Lower lobe of right lung (tissue), 2 donors: ENCODE measurements around the gene SKOR2. TPM values are rescaled to one million over a fixed set of nuclear protein-coding genes. Genes with fewer than 3 reads are reported as not detected.

Experiments used
- ATAC-seq, 2 donors: fragments of 200-7000 bp; cut with Tn5 transposase; one replicate each; pipeline ENCODE4 v1.9.1; 2020 to 2022; ENCODE audit warnings: mild to moderate bottlenecking in 2 of 2, moderate library complexity in 2 of 2
- DNase-seq: peaks from one replicate; pipeline ENCODE4 v3.0.0-alpha.2; 2020
- H3K27ac ChIP-seq: fragments of 200-600 bp; one replicate; pipeline ENCODE4 v1.8.0; 2022
- H3K27me3 ChIP-seq: fragments of 200-600 bp; one replicate; pipeline ENCODE4 v1.8.0; 2022; ENCODE audit warnings: low read depth
- H3K36me3 ChIP-seq: fragments of 200-600 bp; one replicate; pipeline ENCODE4 v1.8.0; 2022; ENCODE audit warnings: mild to moderate bottlenecking
- H3K4me1 ChIP-seq: fragments of 200-600 bp; one replicate; pipeline ENCODE4 v1.8.0; 2022
- H3K4me3 ChIP-seq: fragments of 200-600 bp; one replicate; pipeline ENCODE4 v1.8.0; 2022; ENCODE audit warnings: mild to moderate bottlenecking
- H3K9me3 ChIP-seq: fragments of 200-600 bp; one replicate; pipeline ENCODE4 v1.8.0; 2022
- CTCF ChIP-seq: fragments of 200-600 bp; IDR thresholded peaks from one replicate; pipeline ENCODE4 v1.8.0; 2022; ENCODE audit warnings: antibody characterized with exemption, mild to moderate bottlenecking
- intact Hi-C: fragments of 100-400 bp; cut with DNase I; formaldehyde crosslinking; loops from one replicate; pipeline ENCODE4 v1.11.0; 2022
- total RNA-seq: library from RNA; stranded (reverse); fragmentation: NEBNext Ultra II Directional; extraction: Animal tissue kit (Norgen Biotek cat#: 25700); gene quantifications from one replicate; pipeline ENCODE4 v1.2.1, GENCODE V29; 2021
- donor health status: DM: no; HTN: yes; CAD: no; lungs with severe emphysema.

Gene SKOR2
- total RNA-seq, 1 donor from 2014 or later: not detected

GRCh38 chr18:47248115-47248603, 3.3 kb downstream of the SKOR2 start:
- Histone ChIP-seq H3K27me3 (peaks cover 92% of the 10 kb centered on the region), H3K4me1 (no peaks in the 10 kb centered on the region), H3K27ac (no peak overlapping the region), H3K9me3 (no peaks in the 10 kb centered on the region), H3K36me3 (no peaks in the 10 kb centered on the region), H3K4me3 (no peak overlapping the region)
- DNase-seq (no peak), ATAC-seq (no peak)
- TF ChIP-seq CTCF: no peak
- intact Hi-C loops: no loop called here

GRCh38 chr18:47247416-47248114, 3.9 kb downstream of the SKOR2 start:
- H3K4me3 ChIP-seq: no peak overlapping the region
- DNase-seq (no peak), ATAC-seq (peak in 1 of 2 donors; percentile 23)
- H3K36me3 ChIP-seq: no peaks in the 10 kb centered on the region
- H3K4me1 ChIP-seq: no peaks in the 10 kb centered on the region
- no peaks in the 10 kb centered on the region for H3K9me3 ChIP-seq
- H3K27me3 ChIP-seq: peaks cover 89% of the 10 kb centered on the region
- intact Hi-C loops: no loop called here
- TF ChIP-seq CTCF: no peak
- H3K27ac ChIP-seq: no peak overlapping the region

- no peak for DNase-seq
- no peaks in the 10 kb centered on the region for H3K36me3 ChIP-seq
- no peaks in the 10 kb centered on the region for H3K9me3 ChIP-seq
- peaks cover 84% of the 10 kb centered on the region for H3K27me3 ChIP-seq
- H3K27ac ChIP-seq: no peak overlapping the region
- ATAC-seq: no peak
- intact Hi-C loops: no loop called here
- no peak for TF ChIP-seq CTCF
- H3K4me1 ChIP-seq: no peaks in the 10 kb centered on the region
- no peak overlapping the region for H3K4me3 ChIP-seq
Observed at GRCh38 chr18:47247036-47247415, 4.4 kb downstream of the SKOR2 start.

- no peak for DNase-seq
Observed at GRCh38 chr18:47246027-47246971, 5.2 kb downstream of the SKOR2 start.

GRCh38 chr18:47244086-47244485, 7.4 kb downstream of the SKOR2 start:
- Histone ChIP-seq H3K27me3 (peaks cover 74% of the 10 kb centered on the region), H3K36me3 (no peaks in the 10 kb centered on the region), H3K27ac (no peak overlapping the region), H3K4me3 (no peak overlapping the region), H3K9me3 (no peaks in the 10 kb centered on the region), H3K4me1 (no peaks in the 10 kb centered on the region)
- intact Hi-C loops: no loop called here
- no peak for TF ChIP-seq CTCF
- ATAC-seq (no peak), DNase-seq (no peak)

More at GRCh38 chr18:47246027-47246971, 5.2 kb downstream of the SKOR2 start:
- no peaks in the 10 kb centered on the region for H3K4me1 ChIP-seq
- TF ChIP-seq CTCF: no peak
- H3K27ac ChIP-seq: no peak overlapping the region
- no peak for ATAC-seq
- H3K36me3 ChIP-seq: no peaks in the 10 kb centered on the region
- peaks cover 84% of the 10 kb centered on the region for H3K27me3 ChIP-seq
- no peak overlapping the region for H3K4me3 ChIP-seq
- intact Hi-C loops: no loop called here
- H3K9me3 ChIP-seq: no peaks in the 10 kb centered on the region
